ENCODE results near the gene TREML1. TPM values are rescaled to one million over a fixed set of nuclear protein-coding genes. Genes with fewer than 3 reads are reported as not detected.

TREML1 gene
- total RNA-seq, 1 donor from 2014 or later, result not detected

GRCh38 chr6:41176189-41176588 is 22.0 kb upstream of the TREML1 start:
- no peak for DNase-seq (ENCODE audit: low read depth)
- TF ChIP-seq, protein P1, sequence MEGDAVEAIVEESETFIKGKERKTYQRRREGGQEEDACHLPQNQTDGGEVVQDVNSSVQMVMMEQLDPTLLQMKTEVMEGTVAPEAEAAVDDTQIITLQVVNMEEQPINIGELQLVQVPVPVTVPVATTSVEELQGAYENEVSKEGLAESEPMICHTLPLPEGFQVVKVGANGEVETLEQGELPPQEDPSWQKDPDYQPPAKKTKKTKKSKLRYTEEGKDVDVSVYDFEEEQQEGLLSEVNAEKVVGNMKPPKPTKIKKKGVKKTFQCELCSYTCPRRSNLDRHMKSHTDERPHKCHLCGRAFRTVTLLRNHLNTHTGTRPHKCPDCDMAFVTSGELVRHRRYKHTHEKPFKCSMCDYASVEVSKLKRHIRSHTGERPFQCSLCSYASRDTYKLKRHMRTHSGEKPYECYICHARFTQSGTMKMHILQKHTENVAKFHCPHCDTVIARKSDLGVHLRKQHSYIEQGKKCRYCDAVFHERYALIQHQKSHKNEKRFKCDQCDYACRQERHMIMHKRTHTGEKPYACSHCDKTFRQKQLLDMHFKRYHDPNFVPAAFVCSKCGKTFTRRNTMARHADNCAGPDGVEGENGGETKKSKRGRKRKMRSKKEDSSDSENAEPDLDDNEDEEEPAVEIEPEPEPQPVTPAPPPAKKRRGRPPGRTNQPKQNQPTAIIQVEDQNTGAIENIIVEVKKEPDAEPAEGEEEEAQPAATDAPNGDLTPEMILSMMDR (IDR thresholded peaks at IDR 0.05; ENCODE audit: insufficient read depth, low read length, severe bottlenecking), result no peak
- Histone ChIP-seq H3K4me3 (ENCODE audit: low read depth, low read length) (no peak overlapping the region), H3K36me3 (ENCODE audit: control insufficient read depth, insufficient read depth, low read length) (no peaks in the 10 kb centered on the region), H3K27me3 (ENCODE audit: control insufficient read depth, insufficient read depth, low read length) (no peaks in the 10 kb centered on the region)
- FAIRE-seq, result no peak

- DNase-seq (ENCODE audit: low read depth), result no peak
- Histone ChIP-seq H3K27me3 (ENCODE audit: control insufficient read depth, insufficient read depth, low read length) (no peaks in the 10 kb centered on the region), H3K4me3 (ENCODE audit: low read depth, low read length) (no peak overlapping the region), H3K36me3 (ENCODE audit: control insufficient read depth, insufficient read depth, low read length) (no peaks in the 10 kb centered on the region)
- no peak for FAIRE-seq
- TF ChIP-seq, protein P1 (IDR thresholded peaks at IDR 0.05; ENCODE audit: insufficient read depth, low read length, severe bottlenecking), result no peak
These were observed 20.9 kb upstream of the TREML1 start for GRCh38 chr6:41175084-41175483.

DNA sequence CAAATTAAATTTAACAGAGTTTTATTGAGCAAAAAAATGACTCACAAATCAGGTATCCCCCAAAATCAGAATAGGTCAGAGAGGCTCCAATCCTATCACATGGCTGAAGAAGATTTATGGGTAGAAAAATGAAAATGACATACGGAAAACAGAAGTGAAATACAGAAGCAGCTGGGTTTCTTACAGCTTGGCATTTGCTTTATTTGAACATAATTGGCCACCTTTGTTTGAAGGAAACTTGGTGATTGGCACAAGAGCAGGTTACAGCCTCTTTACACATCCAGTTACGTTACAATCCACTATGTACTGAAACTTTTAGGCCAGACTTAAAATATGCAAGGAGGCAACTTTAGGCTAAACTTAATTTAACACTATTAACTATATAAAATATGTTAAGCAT is 20.5 kb upstream of the TREML1 start:
- Histone ChIP-seq H3K27me3 (ENCODE audit: control insufficient read depth, insufficient read depth, low read length) (no peaks in the 10 kb centered on the region), H3K4me3 (ENCODE audit: low read depth, low read length) (no peak overlapping the region), H3K36me3 (ENCODE audit: control insufficient read depth, insufficient read depth, low read length) (no peaks in the 10 kb centered on the region)
- TF ChIP-seq, protein P1 (IDR thresholded peaks at IDR 0.05; ENCODE audit: insufficient read depth, low read length, severe bottlenecking), result no peak
- no peak for DNase-seq (ENCODE audit: low read depth)
- no peak for FAIRE-seq

DNA sequence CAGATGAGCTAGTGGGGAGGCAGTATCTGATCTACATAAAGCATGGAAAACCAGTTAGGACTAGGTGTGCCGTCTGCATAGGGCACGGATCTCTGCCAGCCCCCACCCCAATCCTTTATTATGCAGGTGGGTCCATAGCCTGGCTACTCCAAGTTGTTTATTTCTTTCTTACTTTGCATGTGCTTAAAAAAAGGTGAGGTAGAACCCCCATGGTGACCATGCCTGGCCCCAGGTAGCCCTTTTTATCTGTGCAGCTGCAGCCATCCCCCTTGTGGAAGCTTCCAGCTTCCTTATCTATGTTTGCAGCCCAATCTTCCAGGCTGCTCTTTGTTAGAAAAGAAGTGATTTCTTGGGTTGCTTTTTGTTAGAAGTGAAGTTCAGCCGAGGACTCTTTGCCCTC is 17.8 kb upstream of the TREML1 start:
- Histone ChIP-seq H3K27me3 (ENCODE audit: control insufficient read depth, insufficient read depth, low read length) (no peaks in the 10 kb centered on the region), H3K36me3 (ENCODE audit: control insufficient read depth, insufficient read depth, low read length) (no peaks in the 10 kb centered on the region), H3K4me3 (ENCODE audit: low read depth, low read length) (no peak overlapping the region)
- TF ChIP-seq, protein P1 (IDR thresholded peaks at IDR 0.05; ENCODE audit: insufficient read depth, low read length, severe bottlenecking), result no peak
- DNase-seq (ENCODE audit: low read depth) (no peak), FAIRE-seq (no peak)

- Histone ChIP-seq H3K36me3 (ENCODE audit: control insufficient read depth, insufficient read depth, low read length) (no peaks in the 10 kb centered on the region), H3K27me3 (ENCODE audit: control insufficient read depth, insufficient read depth, low read length) (no peaks in the 10 kb centered on the region), H3K4me3 (ENCODE audit: low read depth, low read length) (no peak overlapping the region)
- TF ChIP-seq, protein P1 (IDR thresholded peaks at IDR 0.05; ENCODE audit: insufficient read depth, low read length, severe bottlenecking), result no peak
- FAIRE-seq, result no peak
- DNase-seq (ENCODE audit: low read depth), result no peak
These were observed 16.5 kb upstream of the TREML1 start for GRCh38 chr6:41170547-41171160.

Data from bronchial epithelial cell (primary cell).